H1 (cell line): ENCODE measurements around the gene TEX35. TPM values are rescaled to one million over a fixed set of nuclear protein-coding genes. Genes with fewer than 3 reads are reported as not detected.

Experiments used
- BCL11A ChIP-seq, 2 experiments: IDR thresholded peaks; one replicate each; pipeline ENCODE4 v1.6.1; 2011; ENCODE audit warnings: low read depth in 2 of 2, low read length in 2 of 2, mild to moderate bottlenecking in 2 of 2
- CHD2 ChIP-seq: IDR thresholded peaks from 2 replicates; pipeline ENCODE4 v1.6.1; 2012; ENCODE audit warnings: low read length, improper control_type of control experiment
- KDM4A ChIP-seq: IDR thresholded peaks from one replicate; pipeline ENCODE4 v1.7.1; 2012; ENCODE audit warnings: low read depth, mild to moderate bottlenecking, moderate library complexity, low read length, inconsistent platforms; ENCODE audit not compliant: severe bottlenecking
- PHF8 ChIP-seq: fragments of 200-600 bp; sonication (generic); conservative IDR thresholded peaks from 2 replicates; pipeline ENCODE4 v1.7.1; 2012; ENCODE audit warnings: low read depth, mild to moderate bottlenecking, inconsistent platforms, low read length, moderate library complexity
- RXRA ChIP-seq: IDR thresholded peaks from 2 replicates; pipeline ENCODE4 v1.6.1; 2011; ENCODE audit warnings: low read depth, mild to moderate bottlenecking, low read length, moderate library complexity; ENCODE audit not compliant: insufficient read depth
- SP4 ChIP-seq: IDR thresholded peaks from 2 replicates; pipeline ENCODE4 v1.6.1; 2012; ENCODE audit warnings: low read length, inconsistent platforms
- TAF1 ChIP-seq: IDR thresholded peaks from 2 replicates; pipeline ENCODE4 v1.6.1; 2011; ENCODE audit warnings: mild to moderate bottlenecking, low read depth, low read length
- polyA plus RNA-seq, 7 experiments: library from polyadenylated mRNA; depleted of rRNA in 3 of 7; stranded (reverse) in 5 of 7; unstranded in 2 of 7; fragments of >200 nt in 5 of 7; fragments of 200-250 nt in 2 of 7; gene quantifications; 1 replicate in 5 of 7; 2 replicates in 1 of 7; 4 replicates in 1 of 7; pipeline versions ENCODE4 v1.2.1 to v1.2.3, GENCODE V29; 2011 to 2013; ENCODE audit warnings: missing spikeins in 2 of 7, mixed read lengths in 2 of 7
- total RNA-seq: library from RNA; stranded (reverse); fragmentation: NEBNext Ultra II Directional; extraction: Animal tissue kit (Norgen Biotek cat#: 25700); gene quantifications from 2 replicates; pipeline ENCODE4 v1.2.1, GENCODE V29; 2021

TEX35 gene
- total and polyA plus RNA-seq, 2 of the 8 experiments (the other 6 are each of a cell fraction or from before 2014, with no cell fraction given), result 0.03 TPM; not detected in 1

DNA sequence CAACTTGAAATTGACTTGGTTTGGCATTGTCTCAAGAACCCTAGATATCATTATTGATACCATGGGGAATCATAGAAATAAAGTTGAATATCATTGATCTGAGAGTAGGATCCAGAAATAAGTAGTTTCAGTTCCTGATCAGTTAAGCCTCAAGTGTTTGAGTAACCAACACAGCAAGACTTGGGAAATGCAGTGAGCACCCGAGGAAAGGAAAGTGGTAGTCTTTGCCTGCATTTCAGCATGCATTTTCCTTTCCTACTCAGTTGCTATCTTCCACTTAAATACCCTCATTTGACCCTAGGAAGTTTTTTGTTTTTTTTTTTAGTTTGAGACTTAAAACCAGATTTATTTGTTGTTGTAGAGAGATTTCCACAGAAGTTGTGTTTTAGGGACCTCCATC, 35.1 kb upstream of the TEX35 start (continued):
- TF ChIP-seq TAF1 (no peak), PHF8 (no peak), CHD2 (no peak), BCL11A (IDR thresholded peaks at IDR 0.05; ENCODE audit: low read depth in 2 of 2, low read length in 2 of 2) (no peak), SP4 (no peak), KDM4A (no peak), RXRA (no peak)
- TF ChIP-seq, all 59 proteins: peak for 0
